ENCODE data around the gene NPAT. TPM values are rescaled to one million over a fixed set of nuclear protein-coding genes. Genes with fewer than 3 reads are reported as not detected.

NPAT gene
- total and polyA plus RNA-seq, 9 of the 15 experiments (the other 6 are each of a cell fraction or from before 2014, with no cell fraction given) = 8.8 to 30.0 (median 22.1) TPM

- TF ChIP-seq EHMT2 (IDR thresholded peaks at IDR 0.05) (0 out of 2 replicates have a peak, but pooled peaks have one; percentile 15), ZNF134 (CRISPR knock-in tag; conservative IDR thresholded peaks at IDR 0.05) (no peak)
Measured at GRCh38 chr11:108218912-108219783, 3.3 kb downstream of the NPAT start (continued).

GRCh38 chr11:108218455-108218854 lies 4.0 kb downstream of the NPAT start:
- WGBS (ENCODE audit: insufficient coverage, low coverage, missing lambda C conversion rate) = 49% methylated on average over 2 of the region's 2 CpGs
- no peak overlapping the region for H3K4me3 ChIP-seq
- intact Hi-C loops (cut with micrococcal nuclease) (loop anchor here (1.0 kb wide), 1 partner anchor 69 kb away; no protein-coding TSS in a partner anchor), in situ Hi-C loops (cut with MboI) (no loop called here)
- H3K9me3 ChIP-seq (replicated peaks; ENCODE audit: control insufficient read depth, insufficient read depth, low read depth, low read length) = no peaks in the 10 kb centered on the region
- no peak for ATAC-seq
- H3K9me1 ChIP-seq (ENCODE audit: control insufficient read depth, insufficient read depth, low read length) = no peaks in the 10 kb centered on the region
- POLR2A ChIA-PET = interaction anchor here (0.6 to 1.8 kb wide), 4 partner anchors 11 to 403 kb away, joined by 3 to 5 read pairs (median 4); no protein-coding TSS in a partner anchor
- FAIRE-seq = no peak
- H3K27me3 ChIP-seq (ENCODE audit: control insufficient read depth in 2 of 2, insufficient read depth in 2 of 2, low read length in 2 of 2) = no peaks in the 10 kb centered on the region
- H3K27ac ChIP-seq (ENCODE audit: extremely low read depth, low read depth, low read length) = peak overlapping the region; percentile 67; the same call in 2 of the 3 replicates
- H3K4me2 ChIP-seq (ENCODE audit: insufficient read depth, low read length) = peak overlapping the region; percentile 76
- DNase-seq (ENCODE audit: extremely low read depth in 1 of 4, low spot score in 3 of 4) = peak in 2 of 4 experiments; percentile 34 to 48
- CTCF ChIA-PET (ENCODE audit: low intra/inter-chr PET ratio) = no interaction called here
- peaks cover 24% of the 10 kb centered on the region for H4K20me1 ChIP-seq (replicated peaks; ENCODE audit: control insufficient read depth, insufficient read depth, low read length)
- H3K4me1 ChIP-seq (replicated peaks in 1 of 2; ENCODE audit: control insufficient read depth in 2 of 2, insufficient read depth in 2 of 2, low read length in 2 of 2) = peaks cover 10 to 31% of the 10 kb centered on the region in 2 experiments
- H3K9ac ChIP-seq (ENCODE audit: insufficient read depth in 1 of 2, low read depth in 2 of 2, low read length in 2 of 2) = peak overlapping the region in 1 of 2 experiments; percentile 36; a peak in 2 of 4 replicates
- H2AFZ ChIP-seq (ENCODE audit: low read depth, low read length) = no peak overlapping the region
- peaks cover 90% of the 10 kb centered on the region for H3K79me2 ChIP-seq (ENCODE audit: control insufficient read depth, insufficient read depth, low read length)
- H3K36me3 ChIP-seq (ENCODE audit: control insufficient read depth, insufficient read depth, low read length) = peaks cover 58% of the 10 kb centered on the region
- no TSS peak for BruUV-seq (replicated peaks)
- TF ChIP-seq VEZF1 (CRISPR knock-in tag; IDR thresholded peaks at IDR 0.05) (0 out of 2 replicates have a peak, but pooled peaks have one; percentile 15), RAD21 (CRISPR knock-in tag; conservative IDR thresholded peaks at IDR 0.05 in 1 of 2, IDR thresholded peaks at IDR 0.05 in 1 of 2) (no peak), CREB5 (CRISPR knock-in tag; IDR thresholded peaks at IDR 0.05) (no peak), TAF9B (IDR thresholded peaks at IDR 0.05; ENCODE audit: partially characterized antibody) (no peak), XRCC4 (IDR thresholded peaks at IDR 0.05; ENCODE audit: extremely low read depth, insufficient read depth, insufficient read length) (no peak), POLR2B (IDR thresholded peaks at IDR 0.05; ENCODE audit: low read depth, partially characterized antibody) (no peak), ZNF239 (CRISPR knock-in tag; IDR thresholded peaks at IDR 0.05) (no peak), TRIM24 (IDR thresholded peaks at IDR 0.05) (no peak), MAFG (tag; conservative IDR thresholded peaks at IDR 0.05) (peak; percentile 80), CBFA2T3 (IDR thresholded peaks at IDR 0.05) (no peak), ZKSCAN3 (CRISPR knock-in tag; IDR thresholded peaks at IDR 0.05) (no peak), JUND (IDR thresholded peaks at IDR 0.05; ENCODE audit: borderline replicate concordance, low read depth, low read length) (no peak), JUND (tag; IDR thresholded peaks at IDR 0.05; ENCODE audit: borderline replicate concordance, low read depth, low read length) (no peak), MAFF (IDR thresholded peaks at IDR 0.05; ENCODE audit: low read length) (peak; percentile 47; the same call in 1 of the 2 replicates)
- TF ChIP-seq, protein P1, sequence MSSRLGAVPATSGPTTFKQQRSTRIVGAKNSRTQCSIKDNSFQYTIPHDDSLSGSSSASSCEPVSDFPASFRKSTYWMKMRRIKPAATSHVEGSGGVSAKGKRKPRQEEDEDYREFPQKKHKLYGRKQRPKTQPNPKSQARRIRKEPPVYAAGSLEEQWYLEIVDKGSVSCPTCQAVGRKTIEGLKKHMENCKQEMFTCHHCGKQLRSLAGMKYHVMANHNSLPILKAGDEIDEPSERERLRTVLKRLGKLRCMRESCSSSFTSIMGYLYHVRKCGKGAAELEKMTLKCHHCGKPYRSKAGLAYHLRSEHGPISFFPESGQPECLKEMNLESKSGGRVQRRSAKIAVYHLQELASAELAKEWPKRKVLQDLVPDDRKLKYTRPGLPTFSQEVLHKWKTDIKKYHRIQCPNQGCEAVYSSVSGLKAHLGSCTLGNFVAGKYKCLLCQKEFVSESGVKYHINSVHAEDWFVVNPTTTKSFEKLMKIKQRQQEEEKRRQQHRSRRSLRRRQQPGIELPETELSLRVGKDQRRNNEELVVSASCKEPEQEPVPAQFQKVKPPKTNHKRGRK (tag; IDR thresholded peaks at IDR 0.05) = 0 out of 2 replicates have a peak, but pooled peaks have one; percentile 9

Data from K562 (cell line).